GM23338 (cell line): ENCODE results near the gene AP2M1.

Source experiments
- CREB1 ChIP-seq: fragments of 250-450 bp; sonication (Bioruptor Pico); IDR thresholded peaks from 2 replicates; pipeline ENCODE4 v1.5.0; 2020; ENCODE audit warnings: low read depth, mild to moderate bottlenecking, moderate library complexity
- CTCF ChIP-seq, 2 experiments: fragments of 200-600 bp in 1 of 2; sonication (generic) in 1 of 2; conservative IDR thresholded peaks; 2 replicates each; pipeline versions ENCODE4 v1.5.1 to v1.6.1; 2016 to 2017; ENCODE audit warnings: antibody characterized with exemption in 2 of 2, low read depth in 2 of 2, mild to moderate bottlenecking in 2 of 2, moderate library complexity in 1 of 2
- EZH2 ChIP-seq: fragments of 200-600 bp; sonication (generic); IDR thresholded peaks from one replicate; pipeline ENCODE4 v1.8.0; 2017; ENCODE audit warnings: antibody characterized with exemption, mild to moderate bottlenecking, low read depth; ENCODE audit not compliant: unreplicated experiment

- TF ChIP-seq CTCF (conservative IDR thresholded peaks at IDR 0.05; ENCODE audit: low read depth in 2 of 2) (no peak), CREB1 (CRISPR knock-in tag) (no peak), EZH2 (no peak)
Observed at GRCh38 chr3:184176377-184177330, 2.0 kb downstream of the AP2M1 start.
